Skin epidermis (tissue), 12 donors: Measurements from ENCODE around the gene ALG14.

Experiments used
- H3K27ac ChIP-seq, 21 experiments: fragments of 200-600 bp; sonication (generic) in 11 of 21; one replicate each; pipeline ENCODE4 v1.5.0; 2020; ENCODE audit warnings: mild to moderate bottlenecking in 3 of 21, inconsistent platforms in 2 of 21, moderate library complexity in 2 of 21
- H3K4me3 ChIP-seq, 7 experiments: fragments of 200-600 bp; sonication (generic) in 2 of 7; one replicate each; pipeline ENCODE4 v1.5.0; 2020; ENCODE audit warnings: inconsistent platforms in 2 of 7, mild to moderate bottlenecking in 2 of 7, moderate library complexity in 1 of 7

Gene ALG14

DNA sequence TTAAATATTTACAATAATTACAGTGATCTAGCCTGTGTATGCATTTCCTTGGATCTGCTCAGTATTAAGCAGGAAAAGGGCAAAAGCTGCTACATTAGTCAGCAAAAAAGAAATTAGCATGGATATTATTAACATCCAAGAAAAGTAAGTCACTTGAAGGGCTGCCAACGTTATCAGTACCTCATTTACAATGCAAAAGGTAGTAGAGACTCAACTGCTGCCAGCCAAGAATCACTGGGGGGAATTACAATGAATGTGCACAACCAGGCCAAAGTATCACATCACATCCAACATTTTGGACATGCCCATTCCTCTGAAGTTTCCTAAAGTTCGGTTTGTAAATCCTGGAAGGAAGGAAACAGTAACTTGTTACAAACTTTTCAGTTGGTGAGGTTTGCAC, 147.7 kb downstream of the ALG14 start:
- Histone ChIP-seq H3K27ac (peak overlapping the region in 19 of 21 experiments; percentile 82 to 98 (median 94)), H3K4me3 (peak overlapping the region; percentile 53 to 86 (median 72))
